ENCODE results near the gene HTR1A. TPM values are rescaled to one million over a fixed set of nuclear protein-coding genes. Genes with fewer than 3 reads are reported as not detected.

The HTR1A gene
- total RNA-seq, 2 experiments from 2014 or later: not detected

GRCh38 chr5:63987053-63987452 lies 24.8 kb upstream of the HTR1A start:
- DNase-seq (no peak), ATAC-seq (ENCODE audit: poor library complexity) (no peak)
- H3K4me3 ChIP-seq (ENCODE audit: low read length): no peak overlapping the region
- no peaks in the 10 kb centered on the region for H3K36me3 ChIP-seq (ENCODE audit: insufficient read depth, low read length)
- no peaks in the 10 kb centered on the region for H3K36me3 Mint-ChIP-seq (ENCODE audit: low read depth)
- POLR2A ChIA-PET: no interaction called here
- intact Hi-C loops (cut with DNase I, micrococcal nuclease): no loop called here
- no peak for TF ChIP-seq CTCF (IDR thresholded peaks at IDR 0.05)
- H3K27ac ChIP-seq (ENCODE audit: low read depth in 1 of 2, low read length in 2 of 2): no peak overlapping the region
- H3K4me1 ChIP-seq (ENCODE audit: insufficient read depth, low read length): no peaks in the 10 kb centered on the region
- H3K9me3 ChIP-seq (ENCODE audit: control insufficient read depth in 1 of 2, insufficient read depth in 1 of 2, low read length in 2 of 2): no peaks in the 10 kb centered on the region
- H3K27me3 Mint-ChIP-seq: no peaks in the 10 kb centered on the region
- CTCF ChIA-PET: no interaction called here
- H3K4me3 Mint-ChIP-seq: no peak overlapping the region
- H3K9me3 Mint-ChIP-seq: peaks cover 2% of the 10 kb centered on the region
- no peak overlapping the region for H3K27ac Mint-ChIP-seq
- H3K27me3 ChIP-seq (ENCODE audit: control insufficient read depth in 1 of 2, insufficient read depth in 2 of 2, low read length in 2 of 2): no peaks in the 10 kb centered on the region
- no peaks in the 10 kb centered on the region for H3K4me1 Mint-ChIP-seq (ENCODE audit: low read depth)

GRCh38 chr5:63981864-63982263 lies 19.6 kb upstream of the HTR1A start:
- Histone ChIP-seq H3K4me1 (ENCODE audit: insufficient read depth, low read length) (no peaks in the 10 kb centered on the region), H3K27me3 (ENCODE audit: control insufficient read depth in 1 of 2, insufficient read depth in 2 of 2, low read length in 2 of 2) (no peaks in the 10 kb centered on the region), H3K9me3 (ENCODE audit: control insufficient read depth in 1 of 2, insufficient read depth in 1 of 2, low read length in 2 of 2) (peaks cover 0 to 8% of the 10 kb centered on the region in 2 experiments), H3K36me3 (ENCODE audit: insufficient read depth, low read length) (no peaks in the 10 kb centered on the region), H3K4me3 (ENCODE audit: low read length) (no peak overlapping the region), H3K27ac (ENCODE audit: low read depth in 1 of 2, low read length in 2 of 2) (no peak overlapping the region)
- H3K4me3 Mint-ChIP-seq: no peak overlapping the region
- no peak for DNase-seq
- no peaks in the 10 kb centered on the region for H3K27me3 Mint-ChIP-seq
- no peak for ATAC-seq (ENCODE audit: poor library complexity)
- TF ChIP-seq CTCF (IDR thresholded peaks at IDR 0.05): no peak
- H3K4me1 Mint-ChIP-seq (ENCODE audit: low read depth): no peaks in the 10 kb centered on the region
- peaks cover 4% of the 10 kb centered on the region for H3K9me3 Mint-ChIP-seq
- CTCF ChIA-PET: no interaction called here
- H3K27ac Mint-ChIP-seq: no peak overlapping the region
- H3K36me3 Mint-ChIP-seq (ENCODE audit: low read depth): no peaks in the 10 kb centered on the region
- intact Hi-C loops (cut with DNase I, micrococcal nuclease): no loop called here
- POLR2A ChIA-PET: no interaction called here

GRCh38 chr5:63963926-63964325 lies 1.7 kb upstream of the HTR1A start:
- POLR2A ChIA-PET: no interaction called here
- Histone ChIP-seq H3K27me3 (ENCODE audit: control insufficient read depth in 1 of 2, insufficient read depth in 2 of 2, low read length in 2 of 2) (peaks cover 24% of the 10 kb centered on the region in 2 experiments), H3K4me1 (ENCODE audit: insufficient read depth, low read length) (no peaks in the 10 kb centered on the region), H3K27ac (ENCODE audit: low read depth in 1 of 2, low read length in 2 of 2) (no peak overlapping the region), H3K36me3 (ENCODE audit: insufficient read depth, low read length) (no peaks in the 10 kb centered on the region), H3K9me3 (ENCODE audit: control insufficient read depth in 1 of 2, insufficient read depth in 1 of 2, low read length in 2 of 2) (peaks cover 0 to 31% of the 10 kb centered on the region in 2 experiments), H3K4me3 (ENCODE audit: low read length) (no peak overlapping the region)
- Mint-ChIP-seq H3K27ac (no peak overlapping the region), H3K4me1 (ENCODE audit: low read depth) (no peaks in the 10 kb centered on the region), H3K9me3 (peaks cover 3% of the 10 kb centered on the region), H3K27me3 (peaks cover 36% of the 10 kb centered on the region), H3K36me3 (ENCODE audit: low read depth) (no peaks in the 10 kb centered on the region), H3K4me3 (no peak overlapping the region)
- intact Hi-C loops (cut with DNase I, micrococcal nuclease): loop anchor here in 1 of 2 experiments (10.0 kb wide), 1 partner anchor 1519 kb away; no protein-coding TSS in a partner anchor
- no peak for TF ChIP-seq CTCF (IDR thresholded peaks at IDR 0.05)
- CTCF ChIA-PET: no interaction called here
- ATAC-seq (ENCODE audit: poor library complexity): no peak
- no peak for DNase-seq
